SU-DHL-6 (cell line): ENCODE data around the gene ALKBH5.

Experiments
- CTCF ChIP-seq: fragments of 200-600 bp; sonication (generic); IDR thresholded peaks from one replicate; pipeline ENCODE4 v1.5.1; 2017; ENCODE audit warnings: antibody characterized with exemption, mild to moderate bottlenecking, low read length, moderate library complexity; ENCODE audit not compliant: insufficient read depth, poor library complexity, severe bottlenecking
- EZH2phosphoT487 ChIP-seq: fragments of 200-600 bp; sonication (generic), shearing (Covaris generic); conservative IDR thresholded peaks from 2 replicates; pipeline ENCODE4 v1.6.1; 2018; ENCODE audit warnings: mild to moderate bottlenecking, antibody characterized with exemption, low read length, moderate library complexity, mixed read lengths

- TF ChIP-seq EZH2phosphoT487 (no peak), CTCF (no peak)
Observed at GRCh38 chr17:18247613-18248001, 64.0 kb downstream of the ALKBH5 start.
